NCI-H82 (cell line): ENCODE data around the gene GIT1.
A peak's percentile ranks its signal among the peaks of the same experiment; 100 is the strongest.

Source experiments
- DNase-seq: peaks from one replicate; lab custom pipeline; 2025; lab: John Stamatoyannopoulos, UW

Gene GIT1

GRCh38 chr17:29579866-29580771 is 9.3 kb downstream of the GIT1 start:
- DNase-seq = peak; percentile 93

DNA sequence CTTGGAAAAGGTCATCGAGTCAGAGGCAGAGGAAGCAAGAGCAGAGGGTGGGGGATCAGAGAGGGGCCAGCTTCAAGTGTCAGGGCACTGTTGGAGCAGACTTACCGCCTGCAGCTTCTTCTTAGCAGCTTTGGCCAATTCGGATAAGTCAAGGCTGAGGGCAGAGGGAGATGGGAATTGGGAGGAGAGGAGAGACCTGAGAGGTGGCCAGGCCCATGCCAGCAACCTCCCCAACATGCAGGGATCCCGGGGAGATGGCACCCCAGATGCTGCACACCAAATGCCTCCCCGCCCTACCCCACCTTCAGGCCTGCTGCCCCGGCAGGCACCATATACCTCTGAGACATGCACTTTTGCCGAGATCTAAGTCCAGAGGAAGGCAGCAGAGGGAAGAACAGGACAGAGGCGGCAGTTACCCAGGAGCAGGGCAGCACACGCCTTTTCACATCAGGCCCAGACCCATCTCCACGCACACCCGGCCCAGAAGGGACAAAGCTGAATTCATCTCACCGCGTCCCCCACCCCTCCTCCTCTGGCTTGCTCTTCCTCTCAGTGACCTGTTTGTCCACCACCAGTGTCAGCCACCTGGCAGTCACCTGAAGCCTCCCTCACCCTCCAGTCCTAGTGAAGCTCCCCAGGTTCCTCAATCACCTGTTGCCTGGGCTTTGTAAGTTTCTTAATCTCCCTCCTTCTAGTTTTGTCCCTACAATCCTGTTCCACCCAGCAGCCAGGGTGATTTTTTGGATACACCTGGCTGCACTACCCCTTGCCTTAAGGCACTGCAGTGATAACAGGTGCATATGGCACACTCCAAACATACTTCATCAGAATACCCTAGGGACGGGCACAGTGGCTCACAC is 10.6 kb downstream of the GIT1 start:
- DNase-seq = no peak

DNA sequence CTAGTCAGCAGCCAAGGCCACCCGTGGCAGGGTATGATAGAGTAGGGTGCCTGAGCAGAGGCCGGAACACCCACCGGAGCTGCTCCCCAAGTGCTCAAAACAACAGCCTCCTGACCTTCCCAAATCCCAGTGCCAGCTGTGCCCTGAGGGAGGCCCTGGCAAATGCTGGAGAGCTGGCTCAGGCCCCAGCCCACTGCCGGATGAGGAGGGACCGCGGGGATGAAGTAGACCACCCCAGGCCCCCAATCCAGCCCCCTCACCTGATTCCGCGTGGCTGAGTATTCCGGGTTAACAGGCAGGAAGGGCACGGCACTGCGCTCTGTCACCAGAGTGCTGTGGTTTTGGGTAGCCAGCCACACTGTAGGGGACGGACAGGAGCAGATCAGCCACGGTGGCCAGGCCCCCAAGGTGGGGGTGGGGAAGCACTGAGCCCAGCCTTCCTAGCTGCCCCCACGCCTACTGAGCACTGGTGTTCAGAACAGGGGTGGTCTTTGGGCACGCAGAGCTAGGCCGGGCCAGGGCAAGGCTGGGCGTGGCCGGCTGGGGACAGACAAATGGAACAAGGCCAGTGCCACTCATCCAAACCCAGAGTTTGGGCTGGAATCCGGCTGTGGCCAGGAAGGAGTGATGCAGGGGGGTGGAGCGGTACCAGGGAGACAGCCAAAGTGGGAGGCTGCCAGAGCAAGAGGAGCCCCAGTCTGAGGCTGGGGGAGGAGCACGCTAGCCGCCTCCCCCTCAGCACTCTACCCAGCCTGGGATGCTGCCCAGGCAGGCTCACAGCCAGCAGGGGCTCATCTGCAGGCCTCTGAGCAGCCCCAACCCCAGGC is 11.8 kb downstream of the GIT1 start:
- DNase-seq = no peak

GRCh38 chr17:29577001-29577370 is 12.5 kb downstream of the GIT1 start:
- DNase-seq = no peak

DNA sequence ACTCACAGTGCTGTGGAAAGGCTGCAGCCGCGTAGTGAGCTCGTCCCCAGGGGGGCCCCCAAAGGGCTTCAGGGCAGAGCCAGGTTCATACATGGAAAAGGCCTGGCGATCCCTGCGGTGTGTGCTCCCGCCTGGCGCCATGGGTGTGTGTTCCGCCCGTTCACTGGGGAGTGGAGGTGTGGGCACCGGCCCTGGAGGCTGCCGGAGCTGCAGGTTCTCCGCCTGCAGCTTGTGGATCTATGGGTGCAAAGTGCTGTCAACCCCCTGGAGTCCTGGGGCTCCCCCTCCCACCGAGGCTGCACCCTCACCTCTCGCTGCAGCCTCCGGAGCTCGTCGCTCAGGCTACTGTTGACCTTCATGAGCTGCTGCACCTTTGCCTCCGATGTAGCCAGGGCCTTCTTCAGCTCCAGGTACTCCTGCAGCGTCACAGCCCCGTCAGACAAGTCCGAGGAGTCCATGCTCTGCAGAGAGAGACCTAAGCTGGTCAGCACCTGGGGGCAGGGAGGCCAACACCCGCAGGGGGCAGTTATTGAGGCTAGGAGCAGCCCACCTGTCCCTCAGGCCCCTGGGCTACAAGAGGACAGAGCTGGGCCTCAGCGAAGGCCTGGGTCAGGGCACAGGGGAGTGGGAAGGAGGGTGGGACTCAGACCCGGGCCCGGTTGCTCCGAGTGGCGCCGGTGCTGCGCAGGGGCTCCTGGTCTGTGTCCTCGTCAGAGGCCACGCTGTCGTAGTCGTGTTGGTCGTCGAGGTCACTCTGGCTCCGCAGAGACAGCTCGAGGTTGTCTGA is 13.0 kb downstream of the GIT1 start:
- no peak for DNase-seq

DNA sequence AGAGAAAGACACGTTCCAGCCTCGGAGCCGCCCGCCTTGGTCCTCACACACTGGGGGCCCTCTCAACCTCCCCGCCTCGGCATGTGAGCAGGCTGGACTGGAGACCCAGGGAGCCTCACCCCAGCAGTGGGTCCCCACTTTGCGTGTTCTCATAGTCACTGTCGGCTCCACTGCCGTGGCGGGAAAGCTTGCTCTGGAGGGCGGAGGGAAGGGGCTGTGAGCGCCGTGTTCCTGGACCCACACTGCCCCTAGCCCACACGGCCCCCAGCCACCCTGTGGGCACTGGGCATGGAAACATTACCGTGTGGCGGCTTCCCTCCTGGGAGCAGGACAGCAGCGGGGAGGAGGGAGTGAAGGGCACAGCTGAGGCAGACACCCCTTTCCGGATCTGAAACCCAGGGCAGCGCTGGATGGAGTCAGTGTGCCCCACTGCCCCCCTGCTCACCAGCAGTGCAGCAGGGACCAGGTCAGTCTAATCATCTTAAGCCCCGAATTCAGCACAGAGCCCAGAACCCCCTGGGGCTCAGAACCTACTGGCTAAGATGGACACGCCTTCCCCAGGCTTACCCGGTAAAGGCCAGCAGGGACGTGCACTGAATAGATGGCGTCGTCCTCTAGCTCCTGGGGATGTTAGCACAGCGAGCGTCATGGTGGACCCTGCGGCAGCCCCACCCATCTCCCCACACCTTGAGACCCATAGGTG is 13.8 kb downstream of the GIT1 start:
- no peak for DNase-seq

DNA sequence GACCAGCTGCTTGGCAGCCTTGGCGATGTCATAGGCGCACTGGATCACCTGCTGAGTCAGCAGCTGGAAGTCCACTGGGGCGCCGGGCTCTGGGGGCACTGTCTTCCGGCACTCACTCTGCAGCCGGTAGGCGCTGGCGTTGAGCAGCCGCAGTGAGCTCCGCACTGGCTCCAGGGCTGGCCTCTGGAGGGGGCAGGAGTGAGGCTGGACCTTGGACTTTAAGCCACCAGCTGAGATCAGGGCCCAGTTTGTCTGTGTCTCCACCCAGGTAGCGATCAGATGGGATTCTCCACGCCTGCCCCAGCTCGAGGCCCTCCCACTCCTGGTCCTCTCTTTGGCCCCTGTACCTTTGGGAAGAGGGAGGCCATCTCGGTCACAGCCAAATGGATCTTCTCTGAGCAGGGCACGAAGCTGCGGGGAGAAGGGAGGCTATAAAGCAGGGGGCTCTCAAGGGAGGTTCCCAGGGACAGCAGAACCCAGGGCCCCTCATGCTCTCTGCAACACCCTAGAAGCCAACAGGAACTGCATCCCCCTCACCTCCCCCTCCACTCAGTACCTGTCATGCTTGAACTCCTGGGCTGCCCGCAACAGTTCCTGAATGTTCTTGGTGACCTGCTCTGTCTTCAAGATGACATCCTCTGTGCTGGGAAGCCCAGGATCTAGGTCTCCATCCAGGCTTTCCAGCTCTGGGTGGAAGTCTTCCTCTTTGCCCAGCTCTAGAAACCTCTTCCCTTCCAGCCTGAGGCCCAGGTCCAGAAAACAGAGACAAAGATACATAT is 14.5 kb downstream of the GIT1 start:
- no peak for DNase-seq

- DNase-seq = no peak
These were observed 15.3 kb downstream of the GIT1 start for GRCh38 chr17:29573871-29574731.

GRCh38 chr17:29573558-29573869 is 15.9 kb downstream of the GIT1 start:
- DNase-seq = no peak

DNA sequence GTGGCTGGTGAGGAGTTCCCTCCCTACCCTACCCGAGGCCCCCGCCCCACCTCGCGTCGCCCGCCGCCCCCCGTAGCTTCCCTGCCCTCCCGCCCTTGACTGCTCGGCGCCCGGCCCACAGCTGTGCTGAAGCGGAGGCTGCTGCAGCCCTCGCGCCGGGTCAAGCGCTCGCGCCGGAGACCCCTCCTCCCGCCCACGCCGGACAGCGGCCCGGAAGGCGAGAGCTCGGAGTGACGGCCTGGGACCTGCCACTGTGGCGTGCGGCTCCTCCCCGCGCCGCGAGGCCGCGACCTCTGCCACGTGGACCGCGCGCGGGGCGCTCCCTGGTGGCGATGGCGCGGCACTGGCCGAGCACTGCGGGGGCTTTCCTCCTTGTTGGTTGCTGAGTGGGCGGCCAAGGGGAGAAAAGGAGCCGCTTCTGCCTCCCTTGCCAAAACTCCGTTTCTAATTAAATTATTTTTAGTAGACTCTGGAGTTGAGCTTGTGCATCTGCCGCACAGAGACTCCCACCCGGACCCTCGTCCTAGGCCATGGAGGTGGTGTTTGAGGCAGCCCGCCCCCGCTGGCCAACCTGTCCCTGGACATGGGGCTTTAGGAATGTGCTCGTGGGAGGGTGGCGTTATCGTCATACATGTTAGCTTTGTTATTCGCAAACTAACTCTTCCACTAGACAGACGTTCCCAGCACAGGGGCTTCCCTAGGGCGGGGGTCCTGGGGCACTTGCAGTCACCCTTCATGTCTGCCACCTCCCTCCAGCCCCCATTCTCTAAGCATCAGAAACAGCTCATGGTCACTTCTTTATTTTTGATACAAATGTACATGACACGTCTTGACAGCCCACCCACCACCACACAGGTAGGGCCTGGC is 16.5 kb downstream of the GIT1 start:
- peak; percentile 61 for DNase-seq

DNA sequence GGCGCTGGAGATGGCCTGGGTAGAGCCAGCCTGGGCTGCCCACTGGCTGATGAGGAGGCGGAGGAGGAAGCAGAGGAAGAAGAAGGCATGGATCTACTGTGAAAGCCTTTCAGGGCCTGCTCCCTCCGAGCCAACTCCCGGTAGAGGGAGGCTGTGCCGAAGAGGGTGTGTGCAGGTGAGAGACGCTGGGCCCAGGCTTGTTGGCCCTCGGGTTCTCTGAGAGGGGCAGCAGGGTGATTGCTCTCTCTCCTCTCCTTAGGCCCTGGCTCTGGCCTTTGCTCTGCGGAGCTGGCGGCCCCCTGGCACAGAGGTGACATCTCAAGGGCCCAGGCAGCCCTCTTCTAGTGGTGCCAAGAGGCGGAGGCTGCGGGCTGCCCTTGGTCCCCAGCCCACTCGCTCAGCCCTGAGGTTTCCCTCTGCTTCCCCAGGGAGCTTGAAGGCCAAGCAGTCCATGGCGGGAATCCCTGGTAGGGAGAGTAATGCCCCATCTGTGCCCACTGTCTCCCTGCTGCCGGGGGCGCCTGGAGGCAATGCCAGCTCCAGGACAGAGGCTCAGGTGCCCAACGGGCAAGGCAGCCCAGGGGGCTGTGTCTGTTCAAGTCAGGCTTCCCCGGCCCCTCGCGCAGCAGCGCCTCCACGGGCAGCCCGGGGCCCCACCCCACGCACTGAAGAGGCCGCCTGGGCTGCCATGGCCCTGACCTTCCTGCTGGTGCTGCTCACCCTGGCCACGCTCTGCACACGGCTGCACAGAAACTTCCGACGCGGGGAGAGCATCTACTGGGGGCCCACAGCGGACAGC is 17.4 kb downstream of the GIT1 start:
- no peak for DNase-seq

- no peak for DNase-seq
These were observed 18.0 kb downstream of the GIT1 start for GRCh38 chr17:29571486-29571882.

- no peak for DNase-seq
These were observed 18.9 kb downstream of the GIT1 start for GRCh38 chr17:29570521-29570920.

- peak; percentile 87 for DNase-seq
These were observed 20.1 kb downstream of the GIT1 start for GRCh38 chr17:29569245-29569950.

GRCh38 chr17:29568331-29569244 is 20.9 kb downstream of the GIT1 start, which contains the start of gene TP53I13:
Gene TP53I13 (plus strand): TSS chr17:29568701. CDS start chr17:29568759, 58 bp downstream.
- peak; percentile 96 for DNase-seq
